Liver (tissue), 9 donors: ENCODE measurements around the gene NXPH1. TPM values are rescaled to one million over a fixed set of nuclear protein-coding genes. Genes with fewer than 3 reads are reported as not detected.

Experiments used
- DNase-seq: peaks from one replicate; pipeline ENCODE4 v3.0.0-alpha.2; 2017; ENCODE audit warnings: low spot score
- H3K27ac ChIP-seq, 2 donors: one replicate each; pipeline ENCODE4 v1.7.0; 2013; ENCODE audit warnings: inconsistent platforms in 2 of 2, low read length in 2 of 2, control low read depth in 1 of 2, low read depth in 1 of 2, mild to moderate bottlenecking in 1 of 2
- H3K27me3 ChIP-seq, 4 donors: one replicate each; pipeline versions ENCODE4 v1.6.1 to v1.7.0; 2013; ENCODE audit warnings: low read length in 3 of 4, inconsistent platforms in 1 of 4, mild to moderate bottlenecking in 1 of 4, moderate library complexity in 1 of 4; ENCODE audit not compliant: control insufficient read depth in 4 of 4, insufficient read depth in 4 of 4
- H3K36me3 ChIP-seq, 4 donors: one replicate each; pipeline versions ENCODE4 v1.6.1 to v1.7.0; 2013; ENCODE audit warnings: low read length in 3 of 4, mild to moderate bottlenecking in 3 of 4, low read depth in 1 of 4, moderate library complexity in 1 of 4; ENCODE audit not compliant: control insufficient read depth in 4 of 4, insufficient read depth in 3 of 4
- H3K4me1 ChIP-seq, 4 donors: one replicate each; pipeline versions ENCODE4 v1.6.1 to v1.7.0; 2013; ENCODE audit warnings: low read length in 3 of 4, mild to moderate bottlenecking in 3 of 4, moderate library complexity in 1 of 4; ENCODE audit not compliant: control insufficient read depth in 4 of 4, insufficient read depth in 4 of 4
- H3K4me3 ChIP-seq, 3 donors: one replicate each; pipeline versions ENCODE4 v1.6.1 to v1.7.0; 2013; ENCODE audit warnings: low read length in 3 of 3, control low read depth in 1 of 3, low read depth in 1 of 3, mild to moderate bottlenecking in 1 of 3
- H3K9ac ChIP-seq, 2 donors: one replicate each; pipeline ENCODE4 v1.7.0; 2013; ENCODE audit warnings: low read length in 2 of 2, mild to moderate bottlenecking in 2 of 2, moderate library complexity in 2 of 2, control low read depth in 1 of 2, low read depth in 1 of 2
- H3K9me3 ChIP-seq, 4 donors: one replicate each; pipeline versions ENCODE4 v1.6.1 to v1.7.0; 2013; ENCODE audit warnings: low read length in 3 of 4; ENCODE audit not compliant: control insufficient read depth in 4 of 4
- ATF3 ChIP-seq: IDR thresholded peaks from 2 replicates; pipeline ENCODE4 v1.6.1; 2016; ENCODE audit warnings: antibody characterized with exemption
- CTCF ChIP-seq: fragments of 150-350 bp; IDR thresholded peaks from 2 replicates; pipeline ENCODE4 v1.5.1; 2017; ENCODE audit warnings: improper control_type of control experiment, low read depth, low read length; ENCODE audit not compliant: missing input control
- EGR1 ChIP-seq, 2 donors: IDR thresholded peaks; 2 replicates each; pipeline ENCODE4 v1.6.1; 2016 to 2018; ENCODE audit warnings: antibody characterized with exemption in 2 of 2, low read depth in 2 of 2
- FOXA1 ChIP-seq: IDR thresholded peaks from 2 replicates; pipeline ENCODE4 v1.6.1; 2016; ENCODE audit warnings: antibody characterized with exemption
- FOXA2 ChIP-seq: IDR thresholded peaks from 2 replicates; pipeline ENCODE4 v1.6.1; 2016; ENCODE audit warnings: antibody characterized with exemption
- GABPA ChIP-seq, 2 donors: IDR thresholded peaks in 1 of 2; conservative IDR thresholded peaks in 1 of 2; 2 replicates each; pipeline ENCODE4 v1.6.1; 2016; ENCODE audit warnings: antibody characterized with exemption in 2 of 2, mild to moderate bottlenecking in 1 of 2, moderate library complexity in 1 of 2
- HNF4A ChIP-seq, 2 donors: conservative IDR thresholded peaks; 2 replicates each; pipeline ENCODE4 v1.6.1; 2016; ENCODE audit warnings: antibody characterized with exemption in 2 of 2, mild to moderate bottlenecking in 2 of 2
- HNF4G ChIP-seq: IDR thresholded peaks from 2 replicates; pipeline ENCODE4 v1.6.1; 2016; ENCODE audit warnings: antibody characterized with exemption
- JUND ChIP-seq, 2 donors: IDR thresholded peaks; 2 replicates each; pipeline ENCODE4 v1.6.1; 2016; ENCODE audit warnings: antibody characterized with exemption in 2 of 2
- MAX ChIP-seq: IDR thresholded peaks from 2 replicates; pipeline ENCODE4 v1.6.1; 2016; ENCODE audit warnings: antibody characterized with exemption
- NR2F2 ChIP-seq: IDR thresholded peaks from 2 replicates; pipeline ENCODE4 v1.6.1; 2016; ENCODE audit warnings: antibody characterized with exemption
- RAD21 ChIP-seq, 2 donors: IDR thresholded peaks; 2 replicates each; pipeline ENCODE4 v1.6.1; 2016; ENCODE audit warnings: antibody characterized with exemption in 2 of 2, mild to moderate bottlenecking in 2 of 2
- REST ChIP-seq: IDR thresholded peaks from 2 replicates; pipeline ENCODE4 v1.6.1; 2016; ENCODE audit warnings: antibody characterized with exemption, mild to moderate bottlenecking
- RXRA ChIP-seq, 2 donors: IDR thresholded peaks; 2 replicates each; pipeline ENCODE4 v1.6.1; 2017 to 2018; ENCODE audit warnings: antibody characterized with exemption in 2 of 2, mild to moderate bottlenecking in 1 of 2
- SP1 ChIP-seq: IDR thresholded peaks from 2 replicates; pipeline ENCODE4 v1.6.1; 2018; ENCODE audit warnings: antibody characterized with exemption, mild to moderate bottlenecking
- TAF1 ChIP-seq: conservative IDR thresholded peaks from 2 replicates; pipeline ENCODE4 v1.6.1; 2016; ENCODE audit warnings: antibody characterized with exemption, mild to moderate bottlenecking
- YY1 ChIP-seq: IDR thresholded peaks from 2 replicates; pipeline ENCODE4 v1.6.1; 2016; ENCODE audit warnings: antibody characterized with exemption, mild to moderate bottlenecking
- ZBTB33 ChIP-seq: IDR thresholded peaks from 2 replicates; pipeline ENCODE4 v1.6.1; 2016; ENCODE audit warnings: antibody characterized with exemption
- WGBS: extraction: QIAGEN DNeasy Blood & Tissue Kit; methylation state at CpG from one replicate; pipeline ENCODE4 v1.1.7; 2013; 5-methylcytosine and 5-hydroxymethylcytosine counted together
- polyA plus RNA-seq, 2 donors: library from polyadenylated mRNA; stranded (reverse) in 1 of 2; unstranded in 1 of 2; fragments of 200-250 nt in 1 of 2; fragments of >200 nt in 1 of 2; fragmentation: Nextera tagmentation in 1 of 2; extraction: Ambion mirVana in 1 of 2; gene quantifications; one replicate each; pipeline versions ENCODE4 v1.2.1 to v1.2.3, GENCODE V29; 2013 to 2015
- total RNA-seq, 2 donors: library from RNA; depleted of rRNA; stranded (reverse); fragments of >200 nt; gene quantifications; one replicate each; pipeline ENCODE4 v1.2.3, GENCODE V29; 2014
- donor health status: healthy.
- donor health status: healthy.
- donor health status: healthy.
- donor health status: healthy.
- donor health status: healthy.

The NXPH1 gene
- total and polyA plus RNA-seq, 4 donors = not detected

GRCh38 chr7:8453535-8453934 is 20.1 kb downstream of the NXPH1 start:
- H3K9ac ChIP-seq = no peak overlapping the region
- no peak overlapping the region for H3K4me3 ChIP-seq
- H3K9me3 ChIP-seq = no peaks in the 10 kb centered on the region
- H3K4me1 ChIP-seq = no peaks in the 10 kb centered on the region
- TF ChIP-seq GABPA (IDR thresholded peaks at IDR 0.05 in 1 of 2, conservative IDR thresholded peaks at IDR 0.05 in 1 of 2) (no peak), SP1 (no peak), RXRA (IDR thresholded peaks at IDR 0.05) (no peak), TAF1 (no peak), RAD21 (IDR thresholded peaks at IDR 0.05) (no peak), YY1 (no peak), REST (no peak), JUND (IDR thresholded peaks at IDR 0.05) (no peak), ZBTB33 (no peak), HNF4A (conservative IDR thresholded peaks at IDR 0.05) (no peak), MAX (no peak), HNF4G (no peak), FOXA2 (no peak), EGR1 (IDR thresholded peaks at IDR 0.05; ENCODE audit: low read depth in 2 of 2) (no peak), CTCF (no peak), ATF3 (no peak), NR2F2 (no peak), FOXA1 (no peak)
- H3K36me3 ChIP-seq = no peaks in the 10 kb centered on the region
- no peak overlapping the region for H3K27ac ChIP-seq
- 58% methylated on average over 1 of the region's 1 CpG for WGBS
- H3K27me3 ChIP-seq = no peaks in the 10 kb centered on the region
- no peak for DNase-seq
